BLaER1 treated with 17β-estradiol and CSF1 and Interleukin-3, amounts not matched to agents 10 nM and 100 nM (cell line): ENCODE data around the gene CIPC.

Experiments
- H3K27ac ChIP-seq, 11 experiments: shearing (Covaris generic); formaldehyde crosslinking; 2 replicates each; pipeline ENCODE4 v1.8.1; 2022
- H3K27me3 ChIP-seq, 11 experiments: shearing (Covaris generic); formaldehyde crosslinking; 2 replicates each; pipeline ENCODE4 v1.8.1; 2022
- H3K36me3 ChIP-seq, 11 experiments: shearing (Covaris generic); formaldehyde crosslinking; 2 replicates each; pipeline ENCODE4 v1.8.1; 2022
- H3K4me1 ChIP-seq, 10 experiments: shearing (Covaris generic); formaldehyde crosslinking; 2 replicates each; pipeline ENCODE4 v1.8.1; 2022
- H3K4me2 ChIP-seq, 11 experiments: shearing (Covaris generic); formaldehyde crosslinking; 2 replicates each; pipeline ENCODE4 v1.8.1; 2022
- H3K4me3 ChIP-seq, 10 experiments: shearing (Covaris generic); formaldehyde crosslinking; 2 replicates each; pipeline ENCODE4 v1.8.1; 2022
- H3K9ac ChIP-seq, 11 experiments: shearing (Covaris generic); formaldehyde crosslinking; 2 replicates each; pipeline ENCODE4 v1.8.1; 2022
- H3K9me3 ChIP-seq, 11 experiments: shearing (Covaris generic); formaldehyde crosslinking; replicated peaks in 1 of 11; 2 replicates each; pipeline ENCODE4 v1.8.1; 2022
- H4K20me1 ChIP-seq, 11 experiments: shearing (Covaris generic); formaldehyde crosslinking; 2 replicates each; pipeline ENCODE4 v1.8.1; 2022
- Cebpa-rat ChIP-seq, 11 experiments: shearing (Covaris generic); IDR thresholded peaks; 2 replicates each; pipeline ENCODE4 v1.8.1; 2022

Gene CIPC

GRCh38 chr14:77157740-77158139, 59.7 kb downstream of the CIPC start:
- Histone ChIP-seq H3K9ac (no peak overlapping the region), H4K20me1 (no peaks in the 10 kb centered on the region; a peak in 1 of 22 replicates), H3K27ac (peak overlapping the region in 1 of 11 experiments; percentile 42; a peak in 1 of 22 replicates), H3K4me3 (no peak overlapping the region), H3K27me3 (no peaks in the 10 kb centered on the region), H3K4me1 (peaks cover 0 to 18% (median 11%) of the 10 kb centered on the region in 10 experiments; a peak in 16 of 20 replicates), H3K4me2 (peak overlapping the region in 5 of 11 experiments; percentile 2 to 39 (median 21); a peak in 6 of 22 replicates), H3K9me3 (no peaks in the 10 kb centered on the region), H3K36me3 (no peaks in the 10 kb centered on the region)
- TF ChIP-seq Cebpa-rat (IDR thresholded peaks at IDR 0.05) = no peak

- peak overlapping the region in 5 of 11 experiments; percentile 2 to 39 (median 21); a peak in 6 of 22 replicates for H3K4me2 ChIP-seq
- H3K9ac ChIP-seq = no peak overlapping the region
Observed at GRCh38 chr14:77158175-77158881, 60.3 kb downstream of the CIPC start.

GRCh38 chr14:77158882-77159255, 60.8 kb downstream of the CIPC start:
- Histone ChIP-seq H3K9me3 (no peaks in the 10 kb centered on the region), H3K4me2 (no peak overlapping the region), H3K27ac (peak overlapping the region in 1 of 11 experiments; percentile 42; a peak in 1 of 22 replicates), H4K20me1 (no peaks in the 10 kb centered on the region; a peak in 1 of 22 replicates), H3K4me3 (no peak overlapping the region), H3K36me3 (no peaks in the 10 kb centered on the region), H3K27me3 (no peaks in the 10 kb centered on the region), H3K4me1 (peaks cover 0 to 17% (median 10%) of the 10 kb centered on the region in 10 experiments; a peak in 16 of 20 replicates), H3K9ac (no peak overlapping the region)
- TF ChIP-seq Cebpa-rat (IDR thresholded peaks at IDR 0.05) = no peak

More at GRCh38 chr14:77158175-77158881, 60.3 kb downstream of the CIPC start:
- Histone ChIP-seq H3K27ac (peak overlapping the region in 1 of 11 experiments; percentile 42; a peak in 1 of 22 replicates), H3K36me3 (no peaks in the 10 kb centered on the region), H3K4me1 (peaks cover 0 to 17% (median 10%) of the 10 kb centered on the region in 10 experiments; a peak in 16 of 20 replicates), H4K20me1 (no peaks in the 10 kb centered on the region; a peak in 1 of 22 replicates), H3K27me3 (no peaks in the 10 kb centered on the region), H3K9me3 (no peaks in the 10 kb centered on the region), H3K4me3 (no peak overlapping the region)
- TF ChIP-seq Cebpa-rat (IDR thresholded peaks at IDR 0.05) = no peak

DNA sequence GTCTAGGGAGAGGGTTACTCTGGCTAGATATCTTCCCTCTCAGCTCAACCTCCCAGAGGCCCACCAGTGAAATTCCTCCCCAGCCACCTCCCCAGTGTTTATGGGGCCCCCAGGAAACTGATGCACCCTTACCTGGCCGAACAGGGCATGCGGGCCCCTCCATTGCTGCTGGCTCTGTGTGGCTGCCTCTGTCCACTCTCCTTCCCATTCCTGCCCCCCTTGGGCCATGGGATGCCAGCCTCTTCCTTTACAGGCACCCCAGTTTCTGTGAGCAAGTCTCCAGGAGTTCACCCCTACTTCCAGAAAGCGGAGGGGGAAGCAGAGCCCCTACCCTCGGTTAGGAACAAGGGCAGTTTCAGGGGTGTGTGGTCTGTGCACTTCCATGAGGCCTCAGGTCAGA, 63.0 kb downstream of the CIPC start:
- H4K20me1 ChIP-seq = no peaks in the 10 kb centered on the region
- no peak for TF ChIP-seq Cebpa-rat (IDR thresholded peaks at IDR 0.05)
- no peak overlapping the region for H3K9ac ChIP-seq
- no peak overlapping the region for H3K4me2 ChIP-seq
- H3K36me3 ChIP-seq = no peaks in the 10 kb centered on the region
- no peak overlapping the region for H3K27ac ChIP-seq
- no peaks in the 10 kb centered on the region for H3K27me3 ChIP-seq
- H3K4me3 ChIP-seq = no peak overlapping the region
- peaks cover 0 to 10% (median 3%) of the 10 kb centered on the region in 10 experiments; a peak in 8 of 20 replicates for H3K4me1 ChIP-seq
- H3K9me3 ChIP-seq = no peaks in the 10 kb centered on the region
